GM12878 (cell line): ENCODE measurements around the gene POLR1A. TPM values are rescaled to one million over a fixed set of nuclear protein-coding genes. Genes with fewer than 3 reads are reported as not detected.

ENCODE experiments used
- ATAC-seq: fragments of 200-7000 bp; cut with Tn5 transposase; 3 replicates; pipeline ENCODE4 v1.9.1; 2020; ENCODE audit warnings: mild to moderate bottlenecking, moderate library complexity
- BruUV-seq: library from RNA; stranded (reverse); fragments of 400-500 nt; replicated peaks from 2 replicates; lab custom pipeline; 2021; lab: Mats Ljungman, UMichigan
- CTCF ChIA-PET: fragments of 300-600 bp; sonication (Branson Sonifier 250); formaldehyde crosslinking; extraction: SDS; loops from one replicate; lab custom pipeline; 2021; ENCODE audit warnings: inconsistent platforms; lab: Yijun Ruan, JAX
- POLR2A ChIA-PET: fragments of 350-600 bp; formaldehyde crosslinking; extraction: SDS; loops from one replicate; lab custom pipeline; 2021; ENCODE audit warnings: inconsistent platforms; lab: Charles Lee
- RAD21 ChIA-PET: fragments of 300-600 bp; sonication (Branson Sonifier 250); formaldehyde crosslinking; loops from one replicate; lab custom pipeline; 2023; ENCODE audit warnings: antibody characterized with exemption; ENCODE audit not compliant: unreplicated experiment; lab: Charles Lee
- SMC1A ChIA-PET: fragments of 300-600 bp; sonication (Branson Sonifier 250); formaldehyde crosslinking; loops from one replicate; lab custom pipeline; 2023; ENCODE audit not compliant: unreplicated experiment, uncharacterized antibody; lab: Charles Lee
- DNase-seq: peaks from one replicate; pipeline ENCODE4 v3.0.0-alpha.2; 2011; ENCODE audit warnings: low read depth, low spot score
- FAIRE-seq: peaks from 3 replicates; lab custom pipeline; 2011; peaks lifted over from hg19 to GRCh38; lab: Jason Lieb, UNC
- H2AFZ ChIP-seq: 2 replicates; pipeline ENCODE4 v1.6.0; 2011; ENCODE audit warnings: low read depth, low read length, control low read depth; ENCODE audit not compliant: control insufficient read depth
- H3K27ac ChIP-seq: 2 replicates; pipeline ENCODE4 v1.5.1; 2011; ENCODE audit warnings: control low read depth; ENCODE audit not compliant: control insufficient read depth, insufficient read depth
- H3K27me3 ChIP-seq, 2 experiments: replicated peaks in 1 of 2; 2 replicates each; pipeline versions ENCODE4 v1.6.0 to v1.6.1; 2011; ENCODE audit warnings: low read length in 1 of 2; ENCODE audit not compliant: control insufficient read depth in 2 of 2, insufficient read depth in 2 of 2
- H3K36me3 ChIP-seq, 2 experiments: 2 replicates each; pipeline ENCODE4 v1.5.1; 2011; ENCODE audit warnings: low read length in 1 of 2; ENCODE audit not compliant: control insufficient read depth in 2 of 2, insufficient read depth in 2 of 2
- H3K4me1 ChIP-seq: 2 replicates; pipeline ENCODE4 v1.6.1; 2011; ENCODE audit warnings: mild to moderate bottlenecking, low read length, moderate library complexity, mixed read lengths; ENCODE audit not compliant: control insufficient read depth, insufficient read depth
- H3K4me2 ChIP-seq: 2 replicates; pipeline ENCODE4 v1.6.0; 2011; ENCODE audit warnings: control low read depth; ENCODE audit not compliant: control insufficient read depth, insufficient read depth
- H3K4me3 ChIP-seq: fragments of 200-600 bp; sonication (generic); 2 replicates; pipeline ENCODE4 v1.5.1; 2016
- H3K79me2 ChIP-seq: 2 replicates; pipeline ENCODE4 v1.6.0; 2011; ENCODE audit warnings: low read length; ENCODE audit not compliant: control insufficient read depth, insufficient read depth
- H3K9ac ChIP-seq: 2 replicates; pipeline ENCODE4 v1.8.0; 2011; ENCODE audit warnings: low read length, control low read depth, mixed read lengths; ENCODE audit not compliant: control insufficient read depth, insufficient read depth
- H3K9me3 ChIP-seq: replicated peaks from 3 replicates; pipeline ENCODE4 v1.5.1; 2011; ENCODE audit warnings: mild to moderate bottlenecking, low read length; ENCODE audit not compliant: control insufficient read depth, insufficient read depth
- H4K20me1 ChIP-seq: 2 replicates; pipeline ENCODE4 v1.6.0; 2011; ENCODE audit not compliant: control insufficient read depth, insufficient read depth
- DPF2 ChIP-seq: fragments of 450-650 bp; IDR thresholded peaks from 2 replicates; pipeline ENCODE4 v1.6.1; 2017; ENCODE audit warnings: mild to moderate bottlenecking
- KDM1A ChIP-seq: fragments of 200-600 bp; sonication (generic); IDR thresholded peaks from 2 replicates; pipeline ENCODE4 v1.6.1; 2016; ENCODE audit warnings: borderline replicate concordance
- MTA3 ChIP-seq: IDR thresholded peaks from 2 replicates; pipeline ENCODE4 v1.6.1; 2012; ENCODE audit warnings: low read length, inconsistent platforms, borderline replicate concordance
- MYB ChIP-seq: fragments of 150-350 bp; IDR thresholded peaks from 2 replicates; pipeline ENCODE4 v1.6.1; 2014; ENCODE audit warnings: mild to moderate bottlenecking, low read depth, low read length, borderline replicate concordance
- RELB ChIP-seq: fragments of 450-650 bp; IDR thresholded peaks from 2 replicates; pipeline ENCODE4 v1.6.1; 2017; ENCODE audit warnings: low read depth, mild to moderate bottlenecking, moderate library complexity
- TCF12 ChIP-seq: IDR thresholded peaks from 2 replicates; pipeline ENCODE4 v1.6.1; 2011; ENCODE audit warnings: low read depth, mild to moderate bottlenecking, low read length
- TCF7 ChIP-seq: IDR thresholded peaks from 2 replicates; pipeline ENCODE4 v1.6.1; 2014; ENCODE audit warnings: antibody characterized with exemption, borderline replicate concordance
- ZNF207 ChIP-seq: fragments of 450-650 bp; IDR thresholded peaks from 2 replicates; pipeline ENCODE4 v1.6.1; 2014; ENCODE audit warnings: antibody characterized with exemption, mild to moderate bottlenecking, borderline replicate concordance
- ZNF384 ChIP-seq: IDR thresholded peaks from 2 replicates; pipeline ENCODE4 v1.6.1; 2012; ENCODE audit warnings: low read depth, mild to moderate bottlenecking, low read length, improper control_type of control experiment, borderline replicate concordance
- WGBS: methylation state at CpG from one replicate; pipeline ENCODE4 v1.1.6; 2016; ENCODE audit warnings: low lambda C conversion rate; ENCODE audit not compliant: insufficient replicate concordance, insufficient coverage; ENCODE audit errors: missing lambda C conversion rate; 5-methylcytosine and 5-hydroxymethylcytosine counted together
- in situ Hi-C: fragments of 300-500 bp; cut with MboI; formaldehyde crosslinking; loops from 9 replicates; pipeline ENCODE4 v1.14.3; 2018; ENCODE audit warnings: mixed read lengths
- intact Hi-C: fragments of 100-400 bp; cut with micrococcal nuclease; formaldehyde crosslinking; loops from one replicate; pipeline ENCODE4 v1.14.2; 2022; ENCODE audit not compliant: unreplicated experiment
- polyA plus RNA-seq, 11 experiments: library from polyadenylated mRNA; depleted of rRNA in 4 of 11; unstranded in 6 of 11; stranded (reverse) in 5 of 11; fragments of >200 nt; fragmentation: Nextera tagmentation in 4 of 11; fragmentation: Illumina TruSeq in 1 of 11; extraction: Ambion mirVana in 4 of 11; extraction: Trizol in 1 of 11; gene quantifications; 1 replicate in 1 of 11; 2 replicates in 10 of 11; pipeline versions ENCODE4 v1.2.1 to v1.2.3, GENCODE V29; 2011 to 2016; ENCODE audit warnings: inconsistent platforms in 2 of 11, missing spikeins in 2 of 11, low read depth in 1 of 11
- total RNA-seq, 4 experiments: library from RNA; depleted of rRNA in 3 of 4; stranded (reverse); fragments of >200 nt in 3 of 4; fragmentation: Illumina TruSeq in 1 of 4; extraction: Trizol in 1 of 4; gene quantifications; 2 replicates each; pipeline versions ENCODE4 v1.2.1 to v1.2.3, GENCODE V29; 2013 to 2021
- TF ChIP-seq, protein P1 (sequence below): fragments of 450-650 bp; IDR thresholded peaks from 2 replicates; pipeline ENCODE4 v1.6.1; 2014; ENCODE audit warnings: mild to moderate bottlenecking

POLR1A gene
- total and polyA plus RNA-seq, 10 of the 15 experiments (the other 5 are each of a cell fraction or from before 2014, with no cell fraction given): 2.1 to 53.9 (median 17.8) TPM

DNA sequence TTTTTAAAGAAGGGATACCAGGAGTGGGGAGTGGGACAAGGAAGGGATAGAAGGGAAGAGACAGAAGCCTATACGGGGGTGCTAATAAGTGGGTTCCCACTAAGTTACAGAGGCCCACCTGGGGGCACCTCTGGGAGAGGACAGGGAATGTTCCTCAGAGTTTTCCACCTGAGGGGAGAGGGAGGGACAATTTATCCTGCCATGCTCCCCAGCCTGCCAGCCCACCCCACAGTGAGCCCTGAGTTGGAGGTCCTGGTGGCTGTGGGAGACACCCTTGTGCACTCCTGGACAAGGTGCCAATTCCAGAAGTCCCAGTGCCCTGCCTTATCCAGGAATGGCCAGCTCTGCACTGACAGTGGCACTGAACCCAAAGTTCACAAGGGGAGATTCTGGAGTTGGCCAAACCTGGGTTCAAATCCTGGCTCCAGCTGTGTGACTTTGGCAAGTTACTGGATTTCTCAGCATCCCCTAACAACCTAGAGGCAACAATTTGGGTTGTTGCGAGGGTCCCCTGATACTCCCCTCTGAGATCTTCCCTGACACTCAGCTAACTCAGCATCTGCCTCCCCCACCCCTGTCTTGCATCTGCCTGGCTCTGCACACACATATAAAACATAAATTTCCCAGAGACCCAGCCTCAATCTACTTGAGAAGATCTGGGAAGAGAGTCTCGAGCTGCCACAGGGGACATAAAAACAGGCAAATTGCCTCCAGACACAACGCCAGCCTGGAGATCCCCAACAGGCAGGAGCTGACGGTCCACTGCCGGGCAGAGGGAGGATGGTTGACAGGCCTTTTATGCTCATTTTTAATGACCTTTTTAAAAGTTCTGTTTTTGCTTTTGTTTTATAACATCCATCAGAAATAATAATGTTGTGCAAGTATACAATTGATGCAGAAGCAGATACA lies 118.2 kb downstream of the POLR1A start:
- POLR2A ChIA-PET: no interaction called here
- SMC1A ChIA-PET: no interaction called here
- WGBS: 70% methylated on average over 6 of the region's 6 CpGs

More for the DNA sequence above, 118.2 kb downstream of the POLR1A start:
- CTCF ChIA-PET: no interaction called here
- no peaks in the 10 kb centered on the region for H3K4me1 ChIP-seq
- no peak for DNase-seq
- no peaks in the 10 kb centered on the region for H3K9me3 ChIP-seq
- ATAC-seq: no peak
- H3K4me2 ChIP-seq: no peak overlapping the region
- no TSS peak for BruUV-seq
- no peaks in the 10 kb centered on the region for H3K36me3 ChIP-seq
- intact Hi-C loops: no loop called here
- H3K27ac ChIP-seq: no peak overlapping the region
- no peak overlapping the region for H3K4me3 ChIP-seq
- in situ Hi-C loops: no loop called here
- no peaks in the 10 kb centered on the region for H4K20me1 ChIP-seq
- RAD21 ChIA-PET: interaction anchor here (1.6 kb wide), 1 partner anchor 66 kb away, joined by 5 read pairs; no protein-coding TSS in a partner anchor
- no peak for FAIRE-seq
- H3K27me3 ChIP-seq: no peaks in the 10 kb centered on the region
- no peak overlapping the region for H2AFZ ChIP-seq
- no peak for TF ChIP-seq MTA3
- TF ChIP-seq MYB: no peak
- TF ChIP-seq, protein P1, sequence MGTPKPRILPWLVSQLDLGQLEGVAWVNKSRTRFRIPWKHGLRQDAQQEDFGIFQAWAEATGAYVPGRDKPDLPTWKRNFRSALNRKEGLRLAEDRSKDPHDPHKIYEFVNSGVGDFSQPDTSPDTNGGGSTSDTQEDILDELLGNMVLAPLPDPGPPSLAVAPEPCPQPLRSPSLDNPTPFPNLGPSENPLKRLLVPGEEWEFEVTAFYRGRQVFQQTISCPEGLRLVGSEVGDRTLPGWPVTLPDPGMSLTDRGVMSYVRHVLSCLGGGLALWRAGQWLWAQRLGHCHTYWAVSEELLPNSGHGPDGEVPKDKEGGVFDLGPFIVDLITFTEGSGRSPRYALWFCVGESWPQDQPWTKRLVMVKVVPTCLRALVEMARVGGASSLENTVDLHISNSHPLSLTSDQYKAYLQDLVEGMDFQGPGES: no peak
- no peak for TF ChIP-seq ZNF207
- no peak for TF ChIP-seq TCF7
- TF ChIP-seq TCF12: no peak
- TF ChIP-seq DPF2: no peak
- TF ChIP-seq ZNF384: no peak
- no peak for TF ChIP-seq KDM1A
- no peak for TF ChIP-seq RELB
- no peaks in the 10 kb centered on the region for H3K79me2 ChIP-seq
- no peak overlapping the region for H3K9ac ChIP-seq
